Calu3 (cell line): ENCODE results near the gene TWIST2. TPM values are rescaled to one million over a fixed set of nuclear protein-coding genes. Genes with fewer than 3 reads are reported as not detected.

Source experiments
- BruUV-seq: library from RNA; stranded (reverse); fragments of 400-500 nt; replicated peaks from 2 replicates; lab custom pipeline; 2021; lab: Mats Ljungman, UMichigan
- CTCF ChIA-PET: fragments of 300-600 bp; sonication (Branson Sonifier 250); formaldehyde crosslinking; loops from one replicate; lab custom pipeline; 2022; ENCODE audit warnings: antibody characterized with exemption; lab: Charles Lee
- DNase-seq: peaks from one replicate; pipeline ENCODE4 v3.0.0; 2022
- H3K27ac Mint-ChIP-seq: one replicate; pipeline ENCODE4 v1.8.0; 2022; ENCODE audit warnings: mixed read lengths; ENCODE audit not compliant: unreplicated experiment
- H3K27me3 Mint-ChIP-seq: one replicate; pipeline ENCODE4 v1.8.0; 2022; ENCODE audit warnings: mixed read lengths; ENCODE audit not compliant: unreplicated experiment
- H3K36me3 Mint-ChIP-seq: one replicate; pipeline ENCODE4 v1.8.0; 2022; ENCODE audit warnings: mild to moderate bottlenecking, moderate library complexity, mixed read lengths; ENCODE audit not compliant: insufficient read depth, unreplicated experiment
- H3K4me1 Mint-ChIP-seq: one replicate; pipeline ENCODE4 v1.8.0; 2022; ENCODE audit warnings: mild to moderate bottlenecking, low read depth, mixed read lengths; ENCODE audit not compliant: unreplicated experiment
- H3K4me3 Mint-ChIP-seq: one replicate; pipeline ENCODE4 v1.8.0; 2022; ENCODE audit warnings: mild to moderate bottlenecking, low read depth, moderate library complexity, mixed read lengths; ENCODE audit not compliant: unreplicated experiment
- H3K9me3 Mint-ChIP-seq: one replicate; pipeline ENCODE4 v1.8.0; 2022; ENCODE audit warnings: low read depth, mixed read lengths; ENCODE audit not compliant: unreplicated experiment
- intact Hi-C: fragments of 100-400 bp; cut with micrococcal nuclease; formaldehyde crosslinking; loops from one replicate; pipeline ENCODE4 v1.10.0; 2022; ENCODE audit not compliant: unreplicated experiment
- total RNA-seq: library from RNA; stranded (reverse); gene quantifications from 2 replicates; pipeline ENCODE4 v1.2.3, GENCODE V29; 2022
- TF ChIP-seq, protein P1 (sequence below): fragments of 200-600 bp; IDR thresholded peaks from one replicate; pipeline ENCODE4 v1.8.0; 2022; ENCODE audit warnings: antibody characterized with exemption; ENCODE audit not compliant: unreplicated experiment

Gene TWIST2
- total RNA-seq, 1 experiment from 2014 or later = not detected

DNA sequence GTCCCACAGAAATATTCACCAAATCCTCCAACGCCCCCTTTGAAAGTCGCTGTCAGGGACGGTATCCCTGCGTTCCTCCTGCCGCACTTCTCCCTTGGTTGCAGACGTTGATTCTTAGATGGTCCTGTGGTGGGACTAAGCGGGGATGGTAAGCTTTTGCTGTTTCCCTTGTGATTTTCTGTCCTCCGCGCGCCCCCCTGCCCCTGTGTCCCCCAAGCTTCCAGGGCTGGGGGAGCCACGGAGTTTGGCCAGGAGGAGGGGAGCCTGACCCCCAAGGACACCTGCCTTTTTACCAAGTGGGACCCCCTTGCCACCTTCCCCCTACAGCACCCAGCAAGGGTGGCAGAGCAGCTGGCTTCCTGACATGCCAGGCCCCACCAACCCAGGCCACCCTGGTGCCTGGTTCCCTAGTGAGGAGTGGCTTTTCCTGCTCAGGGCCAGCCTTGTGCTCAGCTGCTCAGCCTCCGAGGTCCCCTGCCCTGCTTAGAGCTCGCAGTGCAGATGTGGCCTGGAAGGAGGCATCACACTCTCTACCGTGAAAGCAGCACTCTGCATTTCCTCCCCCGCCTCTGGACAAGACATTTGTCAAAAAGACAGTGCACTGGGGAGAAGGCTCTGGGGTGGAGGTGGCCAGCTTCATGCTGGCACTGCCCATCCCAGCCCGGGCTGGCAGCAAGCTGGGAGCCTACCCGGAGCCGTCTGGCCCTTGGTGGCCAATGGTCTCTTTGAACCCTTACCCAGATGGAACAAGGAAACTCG lies 49.4 kb downstream of the TWIST2 start:
- Mint-ChIP-seq H3K4me1 (peaks cover 9% of the 10 kb centered on the region), H3K36me3 (peaks cover 3% of the 10 kb centered on the region), H3K27ac (no peak overlapping the region), H3K9me3 (no peaks in the 10 kb centered on the region), H3K4me3 (no peak overlapping the region), H3K27me3 (peaks cover 6% of the 10 kb centered on the region)
- no TSS peak for BruUV-seq
- TF ChIP-seq, protein P1, sequence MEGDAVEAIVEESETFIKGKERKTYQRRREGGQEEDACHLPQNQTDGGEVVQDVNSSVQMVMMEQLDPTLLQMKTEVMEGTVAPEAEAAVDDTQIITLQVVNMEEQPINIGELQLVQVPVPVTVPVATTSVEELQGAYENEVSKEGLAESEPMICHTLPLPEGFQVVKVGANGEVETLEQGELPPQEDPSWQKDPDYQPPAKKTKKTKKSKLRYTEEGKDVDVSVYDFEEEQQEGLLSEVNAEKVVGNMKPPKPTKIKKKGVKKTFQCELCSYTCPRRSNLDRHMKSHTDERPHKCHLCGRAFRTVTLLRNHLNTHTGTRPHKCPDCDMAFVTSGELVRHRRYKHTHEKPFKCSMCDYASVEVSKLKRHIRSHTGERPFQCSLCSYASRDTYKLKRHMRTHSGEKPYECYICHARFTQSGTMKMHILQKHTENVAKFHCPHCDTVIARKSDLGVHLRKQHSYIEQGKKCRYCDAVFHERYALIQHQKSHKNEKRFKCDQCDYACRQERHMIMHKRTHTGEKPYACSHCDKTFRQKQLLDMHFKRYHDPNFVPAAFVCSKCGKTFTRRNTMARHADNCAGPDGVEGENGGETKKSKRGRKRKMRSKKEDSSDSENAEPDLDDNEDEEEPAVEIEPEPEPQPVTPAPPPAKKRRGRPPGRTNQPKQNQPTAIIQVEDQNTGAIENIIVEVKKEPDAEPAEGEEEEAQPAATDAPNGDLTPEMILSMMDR = no peak
- intact Hi-C loops = no loop called here
- CTCF ChIA-PET = no interaction called here
- DNase-seq = no peak

- peaks cover 3% of the 10 kb centered on the region for H3K36me3 Mint-ChIP-seq
- TF ChIP-seq, protein P1 = no peak
- no TSS peak for BruUV-seq
- H3K27ac Mint-ChIP-seq = no peak overlapping the region
- DNase-seq = no peak
- peaks cover under 1% of the 10 kb centered on the region for H3K27me3 Mint-ChIP-seq
- H3K9me3 Mint-ChIP-seq = no peaks in the 10 kb centered on the region
- intact Hi-C loops = no loop called here
- CTCF ChIA-PET = interaction anchor here (1.1 kb wide), 1 partner anchor 13 kb away, joined by 3 read pairs; no protein-coding TSS in a partner anchor
- H3K4me1 Mint-ChIP-seq = peaks cover 9% of the 10 kb centered on the region
- no peak overlapping the region for H3K4me3 Mint-ChIP-seq
Observed at GRCh38 chr2:238897911-238898311, 50.0 kb downstream of the TWIST2 start.

DNA sequence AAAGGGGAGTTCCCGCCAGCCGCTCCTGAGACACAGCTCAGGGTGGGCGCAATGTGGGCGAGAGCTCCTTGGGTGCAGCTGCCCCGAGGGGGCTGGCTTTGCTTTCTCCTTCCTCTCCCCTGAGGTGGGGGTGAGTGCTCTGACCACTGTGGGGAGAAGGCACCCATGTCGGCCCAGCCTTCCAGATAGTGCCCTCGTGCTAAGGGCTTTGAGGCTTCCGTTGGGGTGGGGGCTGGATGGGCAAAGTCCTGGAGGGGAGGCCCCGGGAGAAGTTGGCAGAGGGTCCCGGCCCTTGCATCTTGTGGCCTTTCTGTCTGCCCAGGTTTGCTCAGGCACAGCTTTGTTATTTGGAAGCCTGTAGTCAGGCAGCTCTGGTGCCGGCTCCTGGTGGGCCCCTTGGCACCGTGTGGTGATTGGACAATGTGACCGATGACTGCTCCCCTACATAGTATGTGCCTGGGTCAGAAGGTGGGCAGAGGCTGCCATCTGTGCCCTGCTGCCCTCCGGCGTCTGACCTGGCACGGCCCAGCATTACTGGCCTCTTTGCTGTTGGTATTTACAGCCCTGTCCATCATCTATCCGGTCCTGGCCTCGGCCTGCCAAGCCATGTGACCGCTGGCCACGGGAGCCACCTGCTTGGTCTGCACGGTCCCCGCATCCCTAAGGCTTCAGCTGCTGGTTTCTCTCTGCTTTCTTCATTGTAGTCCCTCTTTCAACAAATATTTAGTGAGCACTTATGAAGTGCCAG lies 50.8 kb downstream of the TWIST2 start:
- TF ChIP-seq, protein P1 = no peak
- no TSS peak for BruUV-seq
- Mint-ChIP-seq H3K4me3 (no peak overlapping the region), H3K4me1 (peaks cover 9% of the 10 kb centered on the region), H3K27me3 (no peaks in the 10 kb centered on the region), H3K36me3 (no peaks in the 10 kb centered on the region), H3K9me3 (no peaks in the 10 kb centered on the region), H3K27ac (no peak overlapping the region)
- DNase-seq = no peak
- intact Hi-C loops = no loop called here
- CTCF ChIA-PET = interaction anchor here (1.1 kb wide), 1 partner anchor 12 kb away, joined by 3 read pairs; no protein-coding TSS in a partner anchor

GRCh38 chr2:238899386-238899785 lies 51.5 kb downstream of the TWIST2 start:
- Mint-ChIP-seq H3K4me3 (no peak overlapping the region), H3K36me3 (no peaks in the 10 kb centered on the region), H3K27ac (no peak overlapping the region), H3K27me3 (no peaks in the 10 kb centered on the region), H3K9me3 (no peaks in the 10 kb centered on the region), H3K4me1 (peaks cover 9% of the 10 kb centered on the region)
- DNase-seq = no peak
- CTCF ChIA-PET = no interaction called here
- intact Hi-C loops = no loop called here
- TF ChIP-seq, protein P1 = no peak
- no TSS peak for BruUV-seq
